Mucosa of gallbladder (tissue), 1 donor: ENCODE measurements around the gene CHPF. TPM values are rescaled to one million over a fixed set of nuclear protein-coding genes. Genes with fewer than 3 reads are reported as not detected.

Source experiments
- DNase-seq: peaks from one replicate; pipeline ENCODE4 v3.0.0-alpha.2; 2020; ENCODE audit warnings: low spot score
- total RNA-seq: library from RNA; stranded (reverse); gene quantifications from one replicate; pipeline ENCODE4 v1.2.1, GENCODE V29; 2021
- donor health status: DM: no; HTN: no; CAD: no.

CHPF gene
- total RNA-seq, 1 donor from 2014 or later = 103 TPM

DNA sequence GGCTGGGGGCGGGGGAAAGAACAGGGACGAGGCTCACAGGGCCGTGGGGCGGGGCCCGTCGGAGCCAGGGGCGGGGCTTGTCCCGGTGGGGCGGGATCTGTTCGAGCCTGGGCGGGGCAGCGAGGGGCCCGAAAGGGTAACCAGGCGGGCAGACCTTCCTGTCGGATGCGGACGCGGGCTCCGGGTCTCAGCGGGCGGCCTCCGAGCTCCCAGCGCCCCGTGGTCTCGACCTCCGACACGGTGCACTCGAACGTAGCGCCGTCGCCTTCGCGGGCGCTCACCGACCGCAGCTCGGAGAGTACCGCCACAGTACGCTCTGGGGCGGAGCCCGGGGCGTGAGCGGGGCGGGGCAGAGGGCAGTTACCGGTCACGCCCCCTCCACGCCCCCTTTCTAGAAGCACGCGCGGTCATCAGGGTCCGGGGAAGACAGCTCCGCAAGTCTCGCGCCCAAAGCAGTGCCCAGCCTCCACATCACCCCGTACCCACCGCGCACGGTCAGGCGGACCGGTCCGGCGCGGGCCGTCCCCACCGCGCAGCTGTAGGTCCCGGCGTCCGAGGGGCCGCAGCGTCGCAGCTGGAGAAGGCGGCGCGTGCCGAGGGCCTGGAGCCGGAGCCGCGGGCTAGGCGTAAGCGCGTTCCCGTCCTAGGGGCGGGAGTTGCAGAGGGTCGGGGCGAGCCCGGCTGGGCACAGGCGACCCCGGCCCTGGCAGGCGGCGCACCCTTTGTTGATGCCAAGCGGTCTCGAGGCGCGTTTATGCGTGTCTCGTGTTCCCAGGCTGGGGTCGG lies 9.0 kb upstream of the CHPF start:
- DNase-seq = peak; percentile 81

GRCh38 chr2:219551441-219552381 lies 8.1 kb upstream of the CHPF start:
- no peak for DNase-seq

- DNase-seq = no peak
Measured at GRCh38 chr2:219549619-219550018, 6.0 kb upstream of the CHPF start.

DNA sequence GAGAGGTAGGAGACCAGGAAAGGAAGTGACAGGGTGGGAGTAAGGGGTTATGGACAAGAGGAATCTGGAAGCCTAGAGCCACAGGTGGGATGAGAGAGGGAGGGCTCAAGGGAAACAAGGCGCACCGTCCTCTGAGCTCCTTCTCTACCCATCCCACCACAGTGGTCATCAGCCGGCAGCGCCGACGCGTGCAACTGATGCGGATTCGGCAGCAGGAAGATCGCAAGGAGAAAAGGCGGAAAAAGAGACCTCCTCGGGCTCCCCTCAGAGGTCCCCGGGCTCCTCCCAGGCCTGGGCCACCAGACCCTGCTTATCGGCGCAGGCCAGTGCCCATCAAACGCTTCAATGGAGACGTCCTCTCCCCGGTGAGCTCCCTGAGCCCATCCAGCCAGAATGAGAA lies 5.4 kb upstream of the CHPF start:
- no peak for DNase-seq

DNA sequence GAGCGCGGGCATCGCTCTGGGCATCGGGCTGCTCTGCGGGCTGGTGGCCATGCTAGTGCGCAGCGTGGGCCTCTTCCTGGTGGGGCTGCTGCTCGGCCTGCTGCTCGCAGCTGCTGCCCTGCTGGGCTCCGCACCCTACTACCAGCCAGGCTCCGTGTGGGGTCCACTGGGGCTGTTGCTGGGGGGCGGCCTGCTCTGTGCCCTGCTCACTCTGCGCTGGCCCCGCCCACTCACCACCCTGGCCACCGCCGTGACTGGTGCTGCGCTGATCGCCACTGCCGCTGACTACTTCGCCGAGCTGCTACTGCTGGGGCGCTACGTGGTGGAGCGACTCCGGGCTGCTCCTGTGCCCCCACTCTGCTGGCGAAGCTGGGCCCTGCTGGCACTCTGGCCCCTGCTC lies 4.0 kb upstream of the CHPF start:
- no peak for DNase-seq

DNA sequence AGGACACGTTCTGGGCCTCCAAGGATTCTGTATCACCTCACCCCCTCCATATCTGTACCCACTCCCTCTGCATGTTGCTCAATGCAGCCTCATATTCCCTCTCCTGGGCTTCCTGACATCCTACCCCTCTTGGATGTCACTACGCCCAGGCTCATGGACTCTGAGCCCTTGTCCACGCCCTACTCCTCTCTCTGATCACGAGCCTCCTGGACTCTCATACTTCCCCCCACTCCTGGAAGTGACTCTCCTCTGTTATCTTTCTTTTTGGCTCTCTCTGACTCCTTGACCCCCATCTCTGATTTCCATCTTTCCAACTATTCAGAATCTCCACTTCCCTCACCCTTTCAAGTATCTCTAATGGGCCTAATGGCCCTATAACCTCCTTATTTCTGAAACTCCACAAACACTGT lies 2.3 kb upstream of the CHPF start:
- DNase-seq = no peak

DNA sequence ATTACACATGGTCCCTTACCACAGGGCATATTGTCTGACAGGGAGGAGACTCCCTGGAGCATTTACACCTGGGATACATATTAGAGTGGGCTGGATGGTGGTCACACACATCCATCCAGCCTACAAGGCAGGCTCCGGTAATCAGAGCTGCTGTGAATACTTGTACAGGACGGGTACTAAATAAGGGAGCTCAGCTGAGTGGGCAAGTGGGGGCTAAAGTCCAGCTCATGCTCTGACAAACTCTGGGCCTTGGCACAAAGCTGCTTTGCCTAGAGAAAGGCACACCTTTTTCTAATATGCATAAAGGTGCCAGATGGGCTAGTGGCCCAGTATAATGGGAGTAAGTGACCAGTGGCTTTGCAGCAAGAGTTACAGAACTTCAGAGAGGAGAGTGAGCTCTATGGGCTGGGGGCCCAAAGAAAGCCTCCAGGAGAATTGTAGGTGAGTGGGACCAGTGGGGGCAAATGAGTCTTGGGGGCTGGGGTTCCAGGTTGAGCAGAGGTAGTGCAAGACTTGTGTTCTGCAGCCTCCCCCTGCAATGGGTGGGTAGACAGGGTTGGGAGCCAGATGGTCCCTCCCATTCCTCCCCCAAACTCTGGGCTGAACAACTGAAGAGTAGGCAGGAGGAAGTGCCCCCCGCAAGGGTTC lies 1.8 kb upstream of the CHPF start:
- no peak for DNase-seq

DNA sequence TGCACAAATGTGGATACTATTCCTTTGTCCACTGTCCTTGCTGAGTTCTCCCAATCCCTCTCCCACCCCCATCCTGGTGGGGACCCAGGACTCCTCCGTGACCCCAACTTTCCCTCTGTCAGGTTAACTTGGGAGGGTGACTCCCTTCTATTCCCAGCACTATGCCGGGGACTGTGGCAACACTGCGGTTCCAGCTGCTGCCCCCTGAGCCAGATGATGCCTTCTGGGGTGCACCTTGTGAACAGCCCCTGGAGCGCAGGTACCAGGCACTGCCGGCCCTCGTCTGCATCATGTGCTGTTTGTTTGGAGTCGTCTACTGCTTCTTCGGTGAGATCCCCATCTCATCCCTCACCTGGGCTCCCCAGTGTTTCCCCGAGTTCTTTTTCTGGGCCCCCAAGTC lies 958 bp upstream of the CHPF start:
- no peak for DNase-seq

DNA sequence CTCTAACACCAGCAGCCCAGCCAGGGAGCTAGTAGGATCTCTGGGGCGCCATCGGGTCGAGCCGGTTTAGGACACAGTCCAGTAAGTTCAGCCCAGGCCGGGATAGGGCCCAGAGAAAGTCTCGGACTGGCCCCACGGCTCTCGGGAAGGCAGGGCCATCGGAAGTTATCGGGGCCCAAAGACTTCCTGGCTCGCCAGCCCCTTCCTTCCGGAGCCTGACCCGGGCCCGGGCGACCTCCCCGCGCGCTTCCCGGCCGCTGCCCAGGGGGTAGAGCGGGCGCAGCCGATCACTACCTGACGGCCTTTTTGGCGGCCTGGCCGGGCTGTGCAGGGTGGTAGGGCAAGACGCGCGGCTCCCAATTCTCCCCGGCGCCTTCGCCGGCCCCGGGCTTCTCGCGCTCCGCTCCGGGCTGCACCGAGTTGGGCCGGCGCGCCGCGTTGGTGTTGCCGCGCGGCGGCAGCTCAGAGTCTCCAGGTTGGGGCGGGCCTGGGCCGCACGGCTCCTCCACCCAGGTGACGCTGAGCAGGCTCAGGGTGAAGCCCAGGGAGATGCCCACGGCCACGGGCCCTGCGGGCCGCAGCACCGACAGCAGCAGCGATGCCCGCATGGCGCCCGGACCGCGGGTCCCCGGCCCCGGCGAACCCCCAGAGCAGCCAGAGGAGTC lies 546 bp downstream of the CHPF start:
- DNase-seq = no peak

DNA sequence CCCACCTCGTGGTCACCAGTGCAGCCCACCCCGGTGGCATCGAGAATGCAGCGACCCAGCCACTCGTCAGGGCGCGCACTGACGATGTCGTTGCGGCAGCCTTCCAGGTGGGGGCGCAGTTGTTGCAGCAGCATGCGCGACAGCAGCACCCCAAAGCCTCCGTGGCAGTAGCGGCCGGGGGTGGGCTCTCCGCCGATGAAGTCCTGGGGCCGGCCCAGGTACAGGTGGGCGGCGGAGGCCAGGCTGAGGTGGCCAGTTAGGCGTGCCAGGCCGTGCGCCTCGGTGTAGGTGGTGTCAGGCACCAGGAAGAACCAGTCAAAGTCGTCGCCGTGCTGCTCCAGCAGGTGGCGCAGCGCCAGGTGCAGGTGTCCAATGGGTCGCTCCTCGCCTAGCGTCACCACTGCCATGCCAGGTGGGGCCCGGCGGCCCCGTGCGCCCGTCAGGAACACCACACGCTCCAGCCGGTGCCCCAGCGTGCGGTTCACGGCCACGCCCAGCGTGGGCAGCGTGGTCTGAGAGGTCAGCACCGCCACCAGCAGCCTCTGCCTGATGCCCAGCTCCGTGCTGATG lies 1.9 kb downstream of the CHPF start:
- DNase-seq = peak; percentile 90

DNA sequence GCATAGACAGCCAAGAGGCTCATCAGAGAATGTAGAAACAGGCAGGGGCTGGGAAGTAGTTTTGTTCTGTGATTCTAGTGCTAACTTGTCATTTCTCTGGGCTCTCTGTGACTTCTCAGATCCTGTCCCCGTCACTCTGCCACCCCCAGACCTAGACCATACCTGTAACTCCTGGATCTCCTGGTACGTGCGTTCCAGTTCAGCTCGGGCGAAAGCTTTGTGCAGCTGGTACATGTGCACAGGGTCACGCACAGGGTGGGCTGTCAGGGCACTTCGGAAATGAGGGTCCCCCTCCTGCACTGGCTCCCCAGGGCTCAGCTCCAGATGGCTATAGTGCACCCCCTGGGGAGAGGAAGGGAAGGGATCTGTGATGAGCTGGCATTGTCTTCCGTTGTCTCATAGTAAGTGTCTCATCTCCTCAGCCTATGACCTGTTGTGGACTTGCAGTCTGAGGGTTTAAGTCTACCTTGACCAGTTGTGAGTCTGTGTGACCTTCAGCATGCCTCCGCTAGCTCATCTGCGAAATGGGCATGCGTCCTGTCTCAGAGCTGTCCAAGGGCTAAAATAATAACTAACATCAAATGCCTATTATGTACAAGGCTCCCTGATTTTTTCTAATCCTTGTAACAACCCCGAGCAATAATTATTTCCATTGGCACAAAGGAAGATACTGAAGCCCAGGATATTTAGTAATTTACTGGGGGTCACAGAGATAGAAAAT lies 2.7 kb downstream of the CHPF start:
- DNase-seq = no peak

DNA sequence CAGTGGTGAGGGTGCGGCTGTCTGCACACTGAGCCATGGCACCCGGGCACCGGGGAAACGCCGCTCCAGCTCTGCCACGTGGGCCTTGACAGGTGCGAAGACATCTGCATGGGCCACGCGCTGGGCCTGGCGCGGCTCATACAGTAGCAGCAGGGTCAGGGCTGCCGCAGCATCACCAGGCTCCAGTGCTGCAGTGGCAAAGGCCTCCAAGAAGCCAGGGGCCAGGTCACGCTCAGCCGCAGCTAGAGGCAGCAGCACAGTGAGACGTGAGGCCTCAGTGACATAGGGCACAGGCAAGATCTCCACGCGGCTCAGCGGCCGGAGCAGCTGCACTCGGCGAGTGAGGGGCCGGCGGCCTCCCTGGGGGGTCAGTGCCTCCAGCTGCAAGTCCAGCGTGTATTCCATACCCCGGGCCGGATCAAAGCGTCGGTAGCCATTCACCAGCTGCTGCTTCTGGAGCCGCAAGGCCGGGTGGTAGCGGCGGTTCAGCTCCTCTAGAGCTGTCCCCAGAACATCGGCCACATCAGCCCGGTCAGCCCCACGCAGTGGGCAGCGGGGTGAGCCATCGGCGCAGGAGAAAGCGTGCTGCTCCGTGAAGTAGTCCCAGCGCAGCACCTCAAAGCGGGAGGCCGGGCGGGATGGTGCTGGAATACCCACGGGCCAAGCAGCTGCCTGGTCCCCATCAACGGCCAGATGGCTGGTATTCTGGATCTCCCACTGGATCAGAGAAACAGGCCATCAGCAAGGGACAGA lies 3.5 kb downstream of the CHPF start:
- DNase-seq = no peak

DNA sequence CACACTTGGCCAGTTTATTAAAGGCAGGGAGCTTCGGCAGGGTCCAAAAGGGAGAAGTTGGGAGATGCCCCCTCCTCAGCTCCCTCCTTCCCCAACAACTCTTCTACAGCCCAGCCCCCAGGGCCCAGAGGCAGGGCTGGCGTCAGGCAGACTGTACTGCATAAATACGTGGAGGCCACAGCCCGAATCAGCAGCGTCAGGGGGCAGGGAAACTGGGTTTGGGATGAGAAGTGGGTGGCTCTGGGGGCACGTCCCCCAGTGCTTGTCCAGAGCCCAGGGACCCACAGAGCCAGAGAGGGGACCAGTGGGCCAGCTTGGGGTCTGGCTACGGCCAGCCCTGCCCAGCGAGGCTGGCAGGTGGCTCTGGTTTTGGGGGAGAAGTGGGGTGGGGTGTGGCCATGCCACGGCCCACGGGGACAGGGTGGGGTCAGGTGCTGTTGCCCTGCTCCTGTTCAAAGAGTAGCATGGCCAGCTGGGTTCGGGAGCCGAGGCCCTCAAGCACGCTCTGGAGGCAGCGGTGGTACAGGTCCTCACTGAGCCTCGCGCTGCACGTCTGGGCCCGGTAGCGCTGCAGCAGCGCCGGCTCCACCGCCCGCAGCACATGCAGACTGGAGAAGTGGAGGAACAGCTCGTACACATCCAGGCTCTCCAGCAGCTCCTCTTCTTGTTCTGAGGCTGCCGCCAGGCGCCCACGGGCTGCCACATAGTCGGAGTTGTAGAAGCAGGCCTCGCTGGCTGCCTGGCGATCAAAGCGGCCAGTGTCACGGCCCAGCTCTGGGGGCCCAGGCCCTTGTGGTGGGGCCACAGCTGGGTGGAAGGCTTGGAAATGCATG lies 4.4 kb downstream of the CHPF start:
- no peak for DNase-seq

DNA sequence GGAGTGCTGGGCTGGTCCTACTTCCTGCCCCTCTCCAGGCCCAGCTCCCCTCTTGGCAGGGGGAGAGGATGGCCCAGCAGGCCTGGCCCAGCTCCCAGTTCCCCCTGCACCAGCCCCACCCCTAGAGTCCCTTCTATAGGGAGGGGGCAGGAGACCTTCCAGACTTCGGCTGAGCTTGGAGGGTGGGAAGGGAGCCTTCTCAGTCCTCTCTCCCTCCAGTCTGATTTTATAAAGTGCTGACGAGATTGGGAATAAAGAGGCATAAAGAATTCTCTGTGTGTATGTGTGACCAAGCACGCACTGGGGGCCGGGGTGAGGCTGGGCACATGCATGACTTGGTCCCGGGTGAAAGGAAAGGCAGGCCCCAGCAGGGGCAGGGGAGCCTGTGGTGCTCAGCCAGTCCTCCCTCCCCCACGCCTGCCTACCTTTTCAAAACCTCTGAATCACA lies 5.1 kb downstream of the CHPF start:
- DNase-seq = no peak

GRCh38 chr2:219537657-219538488 lies 5.7 kb downstream of the CHPF start:
- no peak for DNase-seq

GRCh38 chr2:219536967-219537366 lies 6.6 kb downstream of the CHPF start:
- DNase-seq = no peak

- DNase-seq = no peak
Measured at GRCh38 chr2:219536425-219536824, 7.2 kb downstream of the CHPF start.
